ENCODE results near the gene TSPAN31. TPM values are rescaled to one million over a fixed set of nuclear protein-coding genes. Genes with fewer than 3 reads are reported as not detected.

The TSPAN31 gene
- total RNA-seq, 2 donors from 2014 or later = 21.7 to 27.8 TPM

- Mint-ChIP-seq H3K36me3 (ENCODE audit: low read depth) (no peaks in the 10 kb centered on the region), H3K9me3 (no peaks in the 10 kb centered on the region), H3K4me1 (peaks cover 7% of the 10 kb centered on the region), H3K27ac (no peak overlapping the region), H3K27me3 (ENCODE audit: insufficient read depth) (peaks cover 94% of the 10 kb centered on the region), H3K4me3 (no peak overlapping the region)
- Histone ChIP-seq H3K27ac (ENCODE audit: low read depth, low read length) (no peak overlapping the region), H3K36me3 (ENCODE audit: control insufficient read depth, insufficient read depth, low read length) (no peaks in the 10 kb centered on the region), H3K9ac (ENCODE audit: extremely low read depth, low read length, poor library complexity, severe bottlenecking) (no peak overlapping the region), H3K4me1 (ENCODE audit: control insufficient read depth, insufficient read depth, low read length) (no peaks in the 10 kb centered on the region), H3K9me3 (ENCODE audit: control insufficient read depth, low read length) (no peaks in the 10 kb centered on the region), H3K27me3 (ENCODE audit: control insufficient read depth, insufficient read depth, low read length, poor library complexity, severe bottlenecking) (peaks cover 100% of the 10 kb centered on the region), H3K4me3 (ENCODE audit: low read length) (no peak overlapping the region)
- no peak for DNase-seq
- 80 to 100% methylated on average over 2 to 6 of the region's 6 CpGs for WGBS, 2 experiments (ENCODE audit: insufficient coverage in 1 of 2, insufficient read length in 1 of 2)
- no peak for TF ChIP-seq CTCF (conservative IDR thresholded peaks at IDR 0.05)
These were observed 10.9 kb upstream of the TSPAN31 start for GRCh38 chr12:57733928-57734327.

GRCh38 chr12:57734591-57734990 is 10.2 kb upstream of the TSPAN31 start:
- Histone ChIP-seq H3K9me3 (ENCODE audit: control insufficient read depth, low read length) (no peaks in the 10 kb centered on the region), H3K27ac (ENCODE audit: low read depth, low read length) (no peak overlapping the region), H3K4me1 (ENCODE audit: control insufficient read depth, insufficient read depth, low read length) (no peaks in the 10 kb centered on the region), H3K36me3 (ENCODE audit: control insufficient read depth, insufficient read depth, low read length) (no peaks in the 10 kb centered on the region), H3K4me3 (ENCODE audit: low read length) (no peak overlapping the region), H3K27me3 (ENCODE audit: control insufficient read depth, insufficient read depth, low read length, poor library complexity, severe bottlenecking) (peaks cover 100% of the 10 kb centered on the region), H3K9ac (ENCODE audit: extremely low read depth, low read length, poor library complexity, severe bottlenecking) (no peak overlapping the region)
- TF ChIP-seq CTCF (conservative IDR thresholded peaks at IDR 0.05) = no peak
- Mint-ChIP-seq H3K36me3 (ENCODE audit: low read depth) (no peaks in the 10 kb centered on the region), H3K9me3 (no peaks in the 10 kb centered on the region), H3K27me3 (ENCODE audit: insufficient read depth) (peaks cover 94% of the 10 kb centered on the region), H3K4me1 (peaks cover 8% of the 10 kb centered on the region), H3K27ac (no peak overlapping the region), H3K4me3 (no peak overlapping the region)
- WGBS, 2 experiments (ENCODE audit: insufficient coverage in 1 of 2, insufficient read length in 1 of 2) = 80 to 85% methylated on average over 4 of the region's 4 CpGs
- DNase-seq = no peak

- Mint-ChIP-seq H3K36me3 (ENCODE audit: low read depth) (no peaks in the 10 kb centered on the region), H3K27me3 (ENCODE audit: insufficient read depth) (peaks cover 94% of the 10 kb centered on the region), H3K27ac (no peak overlapping the region), H3K9me3 (no peaks in the 10 kb centered on the region), H3K4me1 (peaks cover 8% of the 10 kb centered on the region), H3K4me3 (no peak overlapping the region)
- TF ChIP-seq CTCF (conservative IDR thresholded peaks at IDR 0.05) = no peak
- H3K27ac ChIP-seq (ENCODE audit: low read depth, low read length) = no peak overlapping the region
- H3K9ac ChIP-seq (ENCODE audit: extremely low read depth, low read length, poor library complexity, severe bottlenecking) = no peak overlapping the region
- H3K9me3 ChIP-seq (ENCODE audit: control insufficient read depth, low read length) = no peaks in the 10 kb centered on the region
- H3K4me1 ChIP-seq (ENCODE audit: control insufficient read depth, insufficient read depth, low read length) = no peaks in the 10 kb centered on the region
- DNase-seq = no peak
- H3K4me3 ChIP-seq (ENCODE audit: low read length) = no peak overlapping the region
- H3K36me3 ChIP-seq (ENCODE audit: control insufficient read depth, insufficient read depth, low read length) = no peaks in the 10 kb centered on the region
- peaks cover 100% of the 10 kb centered on the region for H3K27me3 ChIP-seq (ENCODE audit: control insufficient read depth, insufficient read depth, low read length, poor library complexity, severe bottlenecking)
- 0 to 21% methylated on average over 2 to 8 of the region's 8 CpGs for WGBS, 2 experiments (ENCODE audit: insufficient coverage in 1 of 2, insufficient read length in 1 of 2)
These were observed 9.5 kb upstream of the TSPAN31 start for GRCh38 chr12:57735198-57735855.

Measured in endodermal cell (in vitro differentiated cells).